ENCODE measurements around the gene ANKK1. TPM values are rescaled to one million over a fixed set of nuclear protein-coding genes. Genes with fewer than 3 reads are reported as not detected.

ANKK1 gene, protein sequence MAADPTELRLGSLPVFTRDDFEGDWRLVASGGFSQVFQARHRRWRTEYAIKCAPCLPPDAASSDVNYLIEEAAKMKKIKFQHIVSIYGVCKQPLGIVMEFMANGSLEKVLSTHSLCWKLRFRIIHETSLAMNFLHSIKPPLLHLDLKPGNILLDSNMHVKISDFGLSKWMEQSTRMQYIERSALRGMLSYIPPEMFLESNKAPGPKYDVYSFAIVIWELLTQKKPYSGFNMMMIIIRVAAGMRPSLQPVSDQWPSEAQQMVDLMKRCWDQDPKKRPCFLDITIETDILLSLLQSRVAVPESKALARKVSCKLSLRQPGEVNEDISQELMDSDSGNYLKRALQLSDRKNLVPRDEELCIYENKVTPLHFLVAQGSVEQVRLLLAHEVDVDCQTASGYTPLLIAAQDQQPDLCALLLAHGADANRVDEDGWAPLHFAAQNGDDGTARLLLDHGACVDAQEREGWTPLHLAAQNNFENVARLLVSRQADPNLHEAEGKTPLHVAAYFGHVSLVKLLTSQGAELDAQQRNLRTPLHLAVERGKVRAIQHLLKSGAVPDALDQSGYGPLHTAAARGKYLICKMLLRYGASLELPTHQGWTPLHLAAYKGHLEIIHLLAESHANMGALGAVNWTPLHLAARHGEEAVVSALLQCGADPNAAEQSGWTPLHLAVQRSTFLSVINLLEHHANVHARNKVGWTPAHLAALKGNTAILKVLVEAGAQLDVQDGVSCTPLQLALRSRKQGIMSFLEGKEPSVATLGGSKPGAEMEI
- total RNA-seq = 1 to 10 TPM; 1.9 to 2.4 TPM

DNA sequence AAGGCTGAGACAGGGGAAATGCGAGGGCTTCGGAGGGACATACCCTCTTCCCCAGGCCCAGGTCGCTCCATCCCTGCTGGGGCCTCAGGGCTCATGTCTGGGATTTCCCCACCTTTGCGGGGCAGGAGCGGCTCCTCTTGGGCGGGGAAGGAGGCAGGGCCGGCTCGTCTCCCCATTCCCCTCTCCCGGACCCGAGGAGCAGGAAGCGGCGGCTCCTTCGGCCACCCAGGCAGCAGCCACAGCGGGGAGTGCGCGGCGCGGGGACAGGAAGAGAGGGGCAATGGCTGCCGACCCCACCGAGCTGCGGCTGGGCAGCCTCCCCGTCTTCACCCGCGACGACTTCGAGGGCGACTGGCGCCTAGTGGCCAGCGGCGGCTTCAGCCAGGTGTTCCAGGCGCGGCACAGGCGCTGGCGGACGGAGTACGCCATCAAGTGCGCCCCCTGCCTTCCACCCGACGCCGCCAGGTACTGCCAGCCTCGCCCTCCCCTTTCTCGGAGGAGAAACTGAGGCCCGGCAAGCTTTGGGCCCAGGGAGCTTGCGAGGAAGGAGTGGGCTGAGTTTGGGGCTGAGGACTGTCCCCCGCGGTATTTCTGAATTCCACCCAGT lies at the start of gene ANKK1:
TSS of gene ANKK1 (plus strand) at position 175 of the 607 bp plus-strand sequence. CDS start at position 281, 106 bp downstream.
- no peaks in the 10 kb centered on the region for H3K36me3 Mint-ChIP-seq
- POLR2A ChIA-PET = no interaction called here
- no peak within 1 kb of the TSS for H3K4me3 Mint-ChIP-seq
- DNase-seq (no peak), ATAC-seq (ENCODE audit: low read depth) (no peak)
- no peaks in the 10 kb centered on the region for H3K4me1 Mint-ChIP-seq
- H3K9me3 Mint-ChIP-seq = no peaks in the 10 kb centered on the region
- no peaks in the 10 kb centered on the region for H3K27me3 Mint-ChIP-seq
- no peak within 1 kb of the TSS for H3K27ac Mint-ChIP-seq

DNA sequence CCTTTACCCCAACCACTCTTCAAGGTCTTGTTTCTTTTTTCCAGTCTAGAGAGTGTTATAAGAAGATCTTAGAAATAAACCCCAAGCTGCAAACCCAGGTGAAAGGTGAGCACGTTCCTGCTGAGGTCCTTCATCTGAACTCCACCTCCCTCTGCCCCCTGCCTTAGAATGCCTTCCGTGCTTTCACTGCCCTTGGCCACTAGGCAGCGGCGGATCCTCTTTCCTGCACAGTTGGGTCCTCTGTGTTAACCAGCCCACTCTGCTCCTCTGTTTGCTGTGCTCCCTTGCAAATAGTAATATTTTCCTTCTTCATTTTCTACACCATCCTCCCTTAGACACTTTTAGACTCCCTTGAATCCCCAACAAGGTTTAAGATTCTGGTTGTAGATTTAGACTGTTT lies 48.8 kb upstream of the ANKK1 start:
- ATAC-seq (ENCODE audit: low read depth) (no peak), DNase-seq (no peak)
- Mint-ChIP-seq H3K4me1 (peaks cover 4% of the 10 kb centered on the region), H3K36me3 (peaks cover 16% of the 10 kb centered on the region), H3K9me3 (no peaks in the 10 kb centered on the region), H3K27me3 (no peaks in the 10 kb centered on the region), H3K27ac (no peak overlapping the region), H3K4me3 (no peak overlapping the region)
- POLR2A ChIA-PET = no interaction called here

DNA sequence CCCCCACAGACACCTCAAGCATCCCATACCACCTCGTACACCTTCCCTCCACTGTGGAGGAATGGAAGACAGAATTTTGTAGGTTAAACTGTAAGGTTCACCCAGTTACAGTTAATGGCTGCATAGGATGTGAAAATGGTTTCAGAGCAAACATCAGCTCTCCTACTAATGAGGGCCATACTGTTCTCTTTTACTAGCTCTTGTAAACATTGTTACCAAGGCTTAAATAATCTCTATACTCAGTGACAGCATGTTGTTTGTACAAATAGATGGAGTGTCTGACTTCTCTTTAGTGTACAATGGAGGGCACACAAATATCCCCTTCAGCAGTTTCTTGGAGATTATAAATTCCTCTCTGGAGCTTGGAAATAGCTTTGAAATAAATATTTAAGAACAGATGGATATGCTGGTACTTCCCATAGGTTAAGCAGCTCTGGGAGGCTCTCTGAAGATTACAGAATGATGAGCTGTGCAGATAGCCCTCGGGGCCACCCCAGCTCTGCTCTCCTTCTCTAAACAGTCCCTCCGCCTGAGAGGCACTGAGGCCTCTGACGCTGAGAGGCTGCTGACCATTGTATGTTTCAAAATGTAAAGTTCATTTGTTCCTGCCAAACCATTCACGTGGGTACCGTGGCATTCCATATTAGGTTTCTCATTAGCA lies 47.5 kb upstream of the ANKK1 start:
- Mint-ChIP-seq H3K27me3 (no peaks in the 10 kb centered on the region), H3K27ac (no peak overlapping the region), H3K4me1 (peaks cover 4% of the 10 kb centered on the region), H3K9me3 (no peaks in the 10 kb centered on the region), H3K4me3 (no peak overlapping the region), H3K36me3 (peaks cover 16% of the 10 kb centered on the region)
- POLR2A ChIA-PET = no interaction called here
- DNase-seq = no peak
- ATAC-seq (ENCODE audit: low read depth) = no peak

DNA sequence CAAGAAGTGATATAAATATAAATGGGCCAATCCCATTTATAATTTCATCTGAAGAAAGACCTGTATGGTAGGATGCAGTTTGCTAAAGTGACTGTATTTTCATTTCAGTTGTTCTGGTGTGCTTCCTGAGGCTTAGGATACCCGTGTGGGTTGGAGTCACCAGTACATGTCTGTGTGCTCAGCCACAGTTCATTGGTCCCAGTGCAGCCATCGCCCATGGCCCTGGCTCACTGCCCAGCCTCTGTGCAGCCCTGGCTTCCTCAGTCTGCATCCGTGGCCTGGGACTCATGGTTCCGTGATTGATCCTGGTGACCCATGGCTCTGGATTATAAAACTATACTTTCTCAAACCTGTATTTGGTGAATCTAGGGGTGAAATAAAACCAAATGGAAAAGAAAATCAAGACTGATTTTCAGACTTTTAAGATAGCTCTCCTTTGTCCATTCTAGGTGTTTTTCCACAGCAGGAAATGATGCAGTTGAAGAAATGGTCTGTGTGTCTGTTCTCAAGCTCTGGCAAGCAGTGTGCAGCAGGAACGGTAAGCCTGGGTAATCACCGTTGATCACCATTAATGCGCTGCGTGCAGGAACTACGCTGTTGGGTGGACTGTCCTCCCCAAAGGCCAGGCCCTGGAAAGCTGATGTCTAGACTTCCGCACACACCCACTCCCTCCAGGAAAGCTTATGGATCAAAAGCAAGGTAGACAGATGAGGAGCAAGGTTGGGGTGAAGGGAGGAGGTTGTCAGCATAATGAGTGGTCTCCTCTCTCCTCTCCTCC lies 46.0 kb upstream of the ANKK1 start:
- ATAC-seq (ENCODE audit: low read depth) = no peak
- POLR2A ChIA-PET = no interaction called here
- H3K4me3 Mint-ChIP-seq = no peak overlapping the region
- no peak overlapping the region for H3K27ac Mint-ChIP-seq
- DNase-seq = no peak
- H3K36me3 Mint-ChIP-seq = peaks cover 10% of the 10 kb centered on the region
- peaks cover 4% of the 10 kb centered on the region for H3K4me1 Mint-ChIP-seq
- no peaks in the 10 kb centered on the region for H3K27me3 Mint-ChIP-seq
- H3K9me3 Mint-ChIP-seq = no peaks in the 10 kb centered on the region

DNA sequence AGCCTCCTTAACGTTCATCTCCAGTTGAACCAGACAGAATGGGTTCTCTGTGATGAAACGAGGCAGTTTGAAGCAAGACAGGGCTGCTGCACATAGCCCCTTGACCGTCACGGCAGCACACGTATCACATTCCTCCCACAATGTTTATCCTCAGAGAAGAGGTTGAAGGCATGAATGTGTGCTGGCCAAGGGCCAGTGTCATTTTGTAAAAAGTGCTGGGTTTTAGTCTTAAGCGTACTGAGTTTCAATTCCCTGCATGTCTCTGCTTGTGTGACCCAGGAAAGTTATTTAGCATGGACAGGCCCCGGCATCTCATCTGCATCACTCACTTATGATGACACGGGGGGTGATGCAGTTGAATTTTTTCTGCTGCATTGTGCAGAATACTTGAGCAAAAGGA lies 41.6 kb upstream of the ANKK1 start:
- no peak overlapping the region for H3K27ac Mint-ChIP-seq
- DNase-seq (no peak), ATAC-seq (ENCODE audit: low read depth) (no peak)
- H3K4me3 Mint-ChIP-seq = no peak overlapping the region
- no peaks in the 10 kb centered on the region for H3K36me3 Mint-ChIP-seq
- no peaks in the 10 kb centered on the region for H3K9me3 Mint-ChIP-seq
- no peaks in the 10 kb centered on the region for H3K4me1 Mint-ChIP-seq
- POLR2A ChIA-PET = no interaction called here
- no peaks in the 10 kb centered on the region for H3K27me3 Mint-ChIP-seq

DNA sequence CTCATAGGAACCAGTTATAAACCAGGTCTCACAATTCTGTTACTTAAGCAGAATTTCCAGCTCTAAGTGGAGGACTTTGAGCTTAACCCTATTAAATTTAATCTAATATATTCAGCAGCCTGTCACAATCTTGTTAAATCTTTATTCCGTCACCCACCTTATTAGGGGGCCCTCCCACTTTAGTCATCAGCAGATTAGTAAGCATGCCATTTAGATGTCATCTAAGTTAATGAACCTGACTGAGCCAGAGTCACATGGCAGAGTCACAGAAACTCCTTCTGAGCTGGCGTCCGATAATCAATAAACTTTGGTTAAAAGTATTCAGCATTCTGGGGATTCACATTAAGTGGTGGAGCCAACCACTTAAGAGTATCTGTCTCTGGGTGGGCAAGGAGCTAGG lies 38.1 kb upstream of the ANKK1 start:
- Mint-ChIP-seq H3K27me3 (no peaks in the 10 kb centered on the region), H3K27ac (no peak overlapping the region), H3K4me1 (no peaks in the 10 kb centered on the region), H3K36me3 (peaks cover 15% of the 10 kb centered on the region), H3K9me3 (peaks cover under 1% of the 10 kb centered on the region), H3K4me3 (no peak overlapping the region)
- POLR2A ChIA-PET = no interaction called here
- ATAC-seq (ENCODE audit: low read depth) = no peak
- no peak for DNase-seq

DNA sequence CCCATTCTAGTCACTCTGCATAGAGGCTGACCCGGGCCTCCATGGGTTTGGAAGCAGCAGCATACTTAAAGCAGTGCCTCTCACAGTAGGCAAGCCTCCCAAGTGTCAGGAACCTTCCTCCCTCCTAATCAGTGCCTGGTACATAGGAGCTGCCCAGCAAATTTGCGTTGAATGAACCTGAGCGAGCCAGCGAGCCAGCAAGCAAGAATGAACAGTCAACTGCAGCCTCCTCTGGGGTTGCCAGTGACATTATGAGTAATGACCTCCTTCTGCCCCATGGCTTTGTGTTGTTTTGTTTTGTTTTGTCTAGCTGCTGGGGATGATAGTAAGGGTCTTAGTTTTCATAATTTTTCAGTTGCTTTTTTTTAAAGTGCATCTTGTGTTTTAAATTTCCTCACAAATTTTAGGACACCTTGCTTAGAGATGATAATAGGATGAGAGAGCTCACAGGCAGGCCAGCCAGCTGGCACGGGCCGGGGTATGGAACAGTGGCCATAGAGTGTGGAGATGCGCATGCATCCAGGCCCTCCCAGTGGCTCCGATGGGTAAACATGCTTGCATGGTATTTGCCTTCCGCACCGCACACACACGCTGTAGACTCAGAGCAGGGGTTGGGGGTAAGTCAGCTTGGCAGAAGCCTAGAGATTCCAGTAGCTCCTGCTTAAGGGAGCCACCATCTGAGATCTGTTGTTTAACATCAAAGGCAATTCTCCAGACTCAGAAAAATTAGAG lies 37.1 kb upstream of the ANKK1 start:
- Mint-ChIP-seq H3K4me3 (no peak overlapping the region), H3K4me1 (no peaks in the 10 kb centered on the region), H3K27me3 (no peaks in the 10 kb centered on the region), H3K27ac (no peak overlapping the region), H3K36me3 (peaks cover 25% of the 10 kb centered on the region), H3K9me3 (peaks cover 3% of the 10 kb centered on the region)
- POLR2A ChIA-PET = no interaction called here
- DNase-seq = no peak
- no peak for ATAC-seq (ENCODE audit: low read depth)

DNA sequence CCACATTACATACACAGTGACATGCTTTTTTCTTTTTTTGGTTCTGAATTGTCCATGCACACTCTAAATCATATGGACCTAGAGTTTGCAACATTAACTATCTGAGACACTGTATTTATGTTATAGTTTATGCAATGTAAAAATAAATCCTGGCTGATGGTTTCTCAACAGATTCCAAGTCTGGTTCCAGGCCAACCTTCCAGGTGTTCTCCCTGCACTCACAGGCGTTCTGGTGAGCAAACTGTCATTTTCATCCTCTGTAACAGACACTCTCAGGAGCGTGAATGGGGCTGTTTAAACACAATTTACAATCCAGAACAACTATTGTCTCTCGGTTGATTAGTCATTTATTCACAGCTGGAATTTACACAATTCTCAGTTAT lies 36.5 kb upstream of the ANKK1 start:
- Mint-ChIP-seq H3K9me3 (peaks cover 3% of the 10 kb centered on the region), H3K4me1 (no peaks in the 10 kb centered on the region), H3K4me3 (no peak overlapping the region), H3K36me3 (peaks cover 30% of the 10 kb centered on the region), H3K27ac (no peak overlapping the region), H3K27me3 (no peaks in the 10 kb centered on the region)
- ATAC-seq (ENCODE audit: low read depth) = no peak
- POLR2A ChIA-PET = no interaction called here
- DNase-seq = no peak

DNA sequence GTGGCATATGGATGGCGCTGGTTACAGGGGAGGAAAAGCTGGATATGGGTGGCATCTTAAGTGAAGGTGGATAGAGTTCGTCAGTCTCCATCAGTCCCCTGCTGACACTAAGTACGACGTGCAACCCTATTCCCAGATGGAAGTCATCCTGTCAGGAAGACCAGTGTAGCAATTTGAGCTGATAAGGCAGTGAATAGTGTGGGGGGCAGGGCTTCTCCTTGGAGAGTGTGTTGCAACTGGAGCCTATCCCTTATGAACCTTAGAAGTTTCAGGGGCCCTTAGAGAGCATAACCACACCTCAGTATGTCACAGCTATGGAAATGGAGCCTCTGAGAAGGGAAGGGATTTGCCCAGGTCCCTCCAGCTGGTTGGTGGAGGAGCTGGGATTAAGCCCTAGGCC lies 36.1 kb upstream of the ANKK1 start:
- no peaks in the 10 kb centered on the region for H3K27me3 Mint-ChIP-seq
- POLR2A ChIA-PET = no interaction called here
- DNase-seq (no peak), ATAC-seq (ENCODE audit: low read depth) (no peak)
- H3K36me3 Mint-ChIP-seq = peaks cover 35% of the 10 kb centered on the region
- no peak overlapping the region for H3K4me3 Mint-ChIP-seq
- no peak overlapping the region for H3K27ac Mint-ChIP-seq
- H3K9me3 Mint-ChIP-seq = peaks cover 5% of the 10 kb centered on the region
- no peaks in the 10 kb centered on the region for H3K4me1 Mint-ChIP-seq

DNA sequence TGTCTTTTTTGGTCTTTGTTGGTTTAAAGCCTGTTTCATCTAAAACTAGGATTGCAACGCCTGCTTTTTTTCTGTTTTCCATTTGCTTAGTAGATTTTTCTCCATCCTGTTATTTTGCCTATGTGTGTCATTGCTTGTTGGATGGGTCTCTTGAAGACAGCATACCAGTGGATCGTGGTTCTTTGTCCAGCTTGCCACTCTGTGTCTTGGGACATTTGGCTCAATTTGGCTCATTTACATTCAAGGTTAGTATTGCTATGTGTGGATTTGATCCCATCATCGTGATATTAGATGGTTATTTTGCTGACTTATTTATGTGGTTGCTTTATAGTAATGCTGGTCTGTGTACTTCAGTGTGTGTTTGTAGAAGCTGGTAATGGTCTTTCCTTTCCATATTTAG lies 31.4 kb upstream of the ANKK1 start:
- no peak for DNase-seq
- H3K4me1 Mint-ChIP-seq = no peaks in the 10 kb centered on the region
- no peak overlapping the region for H3K4me3 Mint-ChIP-seq
- H3K27ac Mint-ChIP-seq = no peak overlapping the region
- ATAC-seq (ENCODE audit: low read depth) = no peak
- peaks cover 8% of the 10 kb centered on the region for H3K9me3 Mint-ChIP-seq
- no peaks in the 10 kb centered on the region for H3K27me3 Mint-ChIP-seq
- H3K36me3 Mint-ChIP-seq = peaks cover 55% of the 10 kb centered on the region
- POLR2A ChIA-PET = no interaction called here

DNA sequence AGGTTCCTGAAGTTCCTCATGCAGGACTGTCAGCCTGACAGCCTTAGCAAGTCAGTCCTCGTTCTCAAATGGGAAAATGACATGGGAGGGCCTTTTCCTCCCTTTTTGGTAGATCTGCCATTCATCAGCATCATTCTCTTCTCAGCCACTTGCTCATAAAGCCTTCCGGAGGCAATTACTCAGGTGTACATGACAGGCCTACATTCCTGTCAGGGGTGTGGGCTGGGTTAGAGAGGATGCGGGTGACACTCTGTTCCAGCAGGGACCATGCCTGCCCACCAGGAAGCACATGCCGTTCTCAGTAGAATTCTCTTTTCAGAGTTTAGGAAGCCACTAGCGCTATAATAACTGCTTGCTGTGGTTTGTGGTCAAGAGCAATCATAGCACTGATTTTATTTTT lies 24.2 kb upstream of the ANKK1 start:
- peaks cover 18% of the 10 kb centered on the region for H3K4me1 Mint-ChIP-seq
- POLR2A ChIA-PET = no interaction called here
- no peaks in the 10 kb centered on the region for H3K9me3 Mint-ChIP-seq
- H3K27ac Mint-ChIP-seq = no peak overlapping the region
- peaks cover 16% of the 10 kb centered on the region for H3K36me3 Mint-ChIP-seq
- no peak for ATAC-seq (ENCODE audit: low read depth)
- DNase-seq = no peak
- H3K27me3 Mint-ChIP-seq = no peaks in the 10 kb centered on the region
- H3K4me3 Mint-ChIP-seq = no peak overlapping the region

DNA sequence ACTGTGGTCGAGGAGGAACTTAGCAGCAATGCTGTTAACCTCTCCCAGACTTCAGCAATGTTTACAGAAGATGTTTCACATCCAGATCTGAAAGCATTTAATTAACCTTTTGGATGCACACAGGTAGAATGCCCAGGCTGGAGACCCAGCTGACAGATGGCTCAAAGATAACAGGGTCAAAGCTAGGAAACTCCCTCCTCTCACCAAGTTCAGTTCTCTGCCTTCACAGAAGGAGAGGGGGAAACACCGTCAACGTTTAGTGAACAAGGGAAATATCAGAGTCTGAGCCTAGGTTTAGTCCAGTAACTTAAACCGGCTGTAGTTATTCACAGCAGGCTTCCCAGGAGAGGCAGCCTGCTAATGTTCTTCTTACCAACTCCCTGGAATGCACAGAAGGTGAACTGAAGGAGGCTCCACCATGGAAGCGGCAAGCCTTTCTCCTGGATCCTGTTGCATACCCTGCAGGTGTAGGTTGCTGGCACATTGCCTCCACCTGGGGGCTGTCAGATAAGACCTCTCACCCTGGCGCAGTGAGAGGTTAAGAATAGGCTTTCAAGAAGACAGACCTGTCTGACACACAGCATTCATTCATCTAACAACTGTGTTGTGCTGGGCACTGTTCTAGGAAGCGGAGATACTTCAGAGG lies 23.5 kb upstream of the ANKK1 start:
- Mint-ChIP-seq H3K27ac (no peak overlapping the region), H3K9me3 (no peaks in the 10 kb centered on the region), H3K27me3 (no peaks in the 10 kb centered on the region), H3K36me3 (peaks cover 13% of the 10 kb centered on the region), H3K4me1 (peaks cover 18% of the 10 kb centered on the region), H3K4me3 (no peak overlapping the region)
- DNase-seq (no peak), ATAC-seq (ENCODE audit: low read depth) (no peak)
- POLR2A ChIA-PET = no interaction called here
